Measurements from ENCODE around the gene CPA2.
"Not testable (repeated sequence)": the region's sequence is repeated elsewhere in the genome, so short reads cannot be mapped to it uniquely, and the experiment has no call there.

Gene CPA2

GRCh38 chr7:130266258-130266960 lies at the start of gene CPA2:
CPA2 (plus strand) TSS chr7:130266863; CDS start chr7:130266882, 19 bp downstream.
- DNase-seq = no peak

GRCh38 chr7:130218806-130219620 lies 47.6 kb upstream of the CPA2 start:
- DNase-seq = no peak

- DNase-seq = no peak
These were observed 46.8 kb upstream of the CPA2 start for GRCh38 chr7:130219871-130220270.

GRCh38 chr7:130221746-130222145 lies 44.9 kb upstream of the CPA2 start:
- DNase-seq = no peak

- DNase-seq = no peak
These were observed 43.0 kb upstream of the CPA2 start for GRCh38 chr7:130223646-130224045.

GRCh38 chr7:130224210-130224609 lies 42.5 kb upstream of the CPA2 start:
- no peak for DNase-seq

- DNase-seq = not testable (repeated sequence)
These were observed 41.7 kb upstream of the CPA2 start for GRCh38 chr7:130224923-130225322.

- DNase-seq = no peak
These were observed 40.3 kb upstream of the CPA2 start for GRCh38 chr7:130226333-130226732.

GRCh38 chr7:130227883-130228575 lies 38.6 kb upstream of the CPA2 start:
- DNase-seq = no peak

- no peak for DNase-seq
These were observed 37.7 kb upstream of the CPA2 start for GRCh38 chr7:130228840-130229502.

GRCh38 chr7:130229981-130230380 lies 36.7 kb upstream of the CPA2 start:
- DNase-seq = not testable (repeated sequence)

- no peak for DNase-seq
These were observed 34.9 kb upstream of the CPA2 start for GRCh38 chr7:130231792-130232191.

GRCh38 chr7:130232209-130232608 lies 34.5 kb upstream of the CPA2 start:
- DNase-seq = no peak

- DNase-seq = no peak
These were observed 32.6 kb upstream of the CPA2 start for GRCh38 chr7:130234078-130234477.

GRCh38 chr7:130236361-130236760 lies 30.3 kb upstream of the CPA2 start:
- not testable (repeated sequence) for DNase-seq

- DNase-seq = no peak
These were observed 26.4 kb upstream of the CPA2 start for GRCh38 chr7:130240240-130240639.

GRCh38 chr7:130242198-130243014 lies 24.3 kb upstream of the CPA2 start:
- DNase-seq = peak; percentile 64

GRCh38 chr7:130243486-130243885 lies 23.2 kb upstream of the CPA2 start:
- DNase-seq = not testable (repeated sequence)

GRCh38 chr7:130246491-130246890 lies 20.2 kb upstream of the CPA2 start:
- DNase-seq = not testable (repeated sequence)

- not testable (repeated sequence) for DNase-seq
These were observed 17.8 kb upstream of the CPA2 start for GRCh38 chr7:130248842-130249241.

- not testable (repeated sequence) for DNase-seq
These were observed 17.0 kb upstream of the CPA2 start for GRCh38 chr7:130249626-130250025.

- DNase-seq = no peak
These were observed 12.1 kb upstream of the CPA2 start for GRCh38 chr7:130254555-130254954.

Measured in activated CD8-positive, alpha-beta memory T cell treated with anti-CD3 and anti-CD28 coated beads, Interleukin-2, amount 50 U/mL, for 4 hours (primary cell).